Activated CD8-positive, alpha-beta memory T cell treated with anti-CD3 and anti-CD28 coated beads, Interleukin-2, amount 10 ng/mL, durations not matched to agents 7 days and 5 days (primary cell): ENCODE data around the gene GRWD1. TPM values are rescaled to one million over a fixed set of nuclear protein-coding genes. Genes with fewer than 3 reads are reported as not detected.

Source experiments
- ATAC-seq: fragments of 150-1000 bp; cut with Tn5 transposase; one replicate; pipeline ENCODE4 v1.10.0; 2021; ENCODE audit warnings: moderate library complexity
- CTCF ChIA-PET: fragments of 350-600 bp; sonication (Branson Sonifier 250); formaldehyde crosslinking; loops from one replicate; lab custom pipeline; 2021; ENCODE audit warnings: antibody characterized with exemption; lab: Charles Lee
- DNase-seq: peaks from one replicate; pipeline ENCODE4 v3.0.0-alpha.2; 2020
- H3K27ac Mint-ChIP-seq: one replicate; pipeline ENCODE4 v1.8.0; 2021; ENCODE audit warnings: mild to moderate bottlenecking, mixed read lengths
- H3K27me3 Mint-ChIP-seq: one replicate; pipeline ENCODE4 v1.8.0; 2021; ENCODE audit warnings: mixed read lengths
- H3K36me3 Mint-ChIP-seq: one replicate; pipeline ENCODE4 v1.8.0; 2021; ENCODE audit warnings: mild to moderate bottlenecking, mixed read lengths
- H3K4me1 Mint-ChIP-seq: one replicate; pipeline ENCODE4 v1.8.0; 2021; ENCODE audit warnings: mixed read lengths
- H3K4me3 Mint-ChIP-seq: one replicate; pipeline ENCODE4 v1.8.0; 2021; ENCODE audit warnings: mild to moderate bottlenecking, moderate library complexity, mixed read lengths
- H3K9me3 Mint-ChIP-seq: one replicate; pipeline ENCODE4 v1.8.0; 2022; ENCODE audit warnings: low read depth, mixed read lengths
- total RNA-seq, 2 experiments: library from RNA; stranded (reverse); gene quantifications; one replicate each; pipeline ENCODE4 v1.2.3, GENCODE V29; 2021

Gene GRWD1
- total RNA-seq, 2 experiments from 2014 or later, result 37.9 to 58.7 TPM

DNA sequence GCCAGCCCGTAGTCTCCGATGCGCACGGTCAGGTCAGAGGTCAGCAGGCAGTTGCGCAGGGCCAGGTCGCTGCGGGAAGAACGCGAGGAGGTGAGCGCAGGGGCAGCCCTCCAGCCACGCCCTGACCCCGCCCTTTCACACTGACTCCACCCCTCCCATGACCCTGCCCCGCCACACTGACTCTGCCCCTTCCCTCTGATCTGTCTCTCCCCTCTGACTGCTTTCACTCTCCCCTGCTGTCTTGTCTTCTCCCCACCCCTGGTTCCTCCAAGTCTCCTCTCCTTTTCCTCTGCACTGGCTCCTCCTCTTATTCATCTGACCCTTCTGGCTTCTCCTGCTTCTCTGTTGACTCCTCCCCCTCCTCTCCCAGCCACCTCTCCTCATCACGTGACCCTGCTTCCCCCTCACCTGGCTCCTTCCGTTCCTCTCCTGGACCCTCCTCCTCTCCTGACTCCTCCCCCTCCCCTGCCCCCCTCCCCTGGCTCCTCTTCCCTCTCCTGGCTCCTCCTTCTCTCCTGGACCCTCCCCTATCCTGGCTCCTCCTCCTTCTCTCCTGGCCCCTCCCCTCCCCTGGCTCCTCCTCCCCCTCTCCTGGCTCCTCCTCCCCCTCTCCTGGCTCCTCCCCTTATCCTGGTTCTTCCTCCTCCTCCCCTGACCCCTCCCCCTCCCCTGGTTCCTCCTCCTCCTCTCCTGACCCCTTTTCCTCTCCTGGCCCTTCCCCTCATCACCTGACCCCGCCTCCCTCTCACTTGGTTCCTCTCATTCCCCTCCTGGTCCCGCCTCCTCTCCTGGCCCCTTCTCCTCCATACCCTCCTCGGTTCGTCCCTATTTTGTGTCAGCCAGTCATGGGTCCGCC is 55.9 kb downstream of the GRWD1 start:
- Mint-ChIP-seq H3K9me3 (no peaks in the 10 kb centered on the region), H3K27me3 (peaks cover 8% of the 10 kb centered on the region), H3K4me1 (peaks cover 9% of the 10 kb centered on the region), H3K4me3 (peak overlapping the region; percentile 49), H3K36me3 (no peaks in the 10 kb centered on the region), H3K27ac (peak overlapping the region; percentile 50)
- CTCF ChIA-PET, result interaction anchor here (0.7 to 9.6 kb wide), 3 partner anchors 85 to 194 kb away, joined by 3 to 221 read pairs (median 3); no protein-coding TSS in a partner anchor
- ATAC-seq (peak; percentile 74), DNase-seq (peak; percentile 79)

DNA sequence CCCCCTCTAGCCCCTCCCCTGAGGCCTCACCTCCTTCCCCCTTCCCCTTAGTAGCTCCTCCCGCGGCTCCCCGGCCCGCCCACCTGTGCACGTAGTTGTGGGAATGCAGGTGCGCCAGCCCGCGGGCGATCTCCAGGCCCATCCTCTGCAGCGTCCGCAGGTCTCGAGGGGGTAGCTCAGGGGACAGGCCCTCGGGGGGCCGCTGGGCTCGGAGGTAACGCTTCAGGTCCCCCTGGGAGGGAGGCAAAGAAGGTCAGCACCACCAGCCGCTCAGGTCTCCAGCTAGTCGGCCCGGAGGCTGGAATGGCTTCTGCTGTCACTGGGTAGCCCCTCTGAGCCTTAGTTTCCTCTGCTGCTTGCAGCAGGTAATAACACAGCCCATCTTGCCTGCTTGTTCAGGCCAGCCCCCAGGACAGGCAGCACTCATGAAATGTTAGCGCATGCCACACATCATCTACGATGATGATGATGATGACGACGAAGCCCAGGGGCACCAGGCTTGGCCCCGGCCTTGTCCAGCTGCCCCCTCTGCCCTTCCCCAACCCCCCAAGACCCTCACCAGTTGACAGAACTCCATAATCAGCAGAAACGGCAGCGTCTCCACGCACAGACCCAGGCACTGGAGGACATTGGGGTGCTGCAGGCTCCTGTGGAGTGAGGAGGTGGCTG is 56.7 kb downstream of the GRWD1 start:
- Mint-ChIP-seq H3K36me3 (no peaks in the 10 kb centered on the region), H3K9me3 (no peaks in the 10 kb centered on the region), H3K27ac (no peak overlapping the region), H3K27me3 (peaks cover 4% of the 10 kb centered on the region), H3K4me1 (peaks cover 9% of the 10 kb centered on the region), H3K4me3 (no peak overlapping the region)
- CTCF ChIA-PET, result interaction anchor here (0.7 to 9.6 kb wide), 2 partner anchors 84 to 195 kb away, joined by 3 to 221 read pairs; no protein-coding TSS in a partner anchor
- DNase-seq (no peak), ATAC-seq (no peak)

DNA sequence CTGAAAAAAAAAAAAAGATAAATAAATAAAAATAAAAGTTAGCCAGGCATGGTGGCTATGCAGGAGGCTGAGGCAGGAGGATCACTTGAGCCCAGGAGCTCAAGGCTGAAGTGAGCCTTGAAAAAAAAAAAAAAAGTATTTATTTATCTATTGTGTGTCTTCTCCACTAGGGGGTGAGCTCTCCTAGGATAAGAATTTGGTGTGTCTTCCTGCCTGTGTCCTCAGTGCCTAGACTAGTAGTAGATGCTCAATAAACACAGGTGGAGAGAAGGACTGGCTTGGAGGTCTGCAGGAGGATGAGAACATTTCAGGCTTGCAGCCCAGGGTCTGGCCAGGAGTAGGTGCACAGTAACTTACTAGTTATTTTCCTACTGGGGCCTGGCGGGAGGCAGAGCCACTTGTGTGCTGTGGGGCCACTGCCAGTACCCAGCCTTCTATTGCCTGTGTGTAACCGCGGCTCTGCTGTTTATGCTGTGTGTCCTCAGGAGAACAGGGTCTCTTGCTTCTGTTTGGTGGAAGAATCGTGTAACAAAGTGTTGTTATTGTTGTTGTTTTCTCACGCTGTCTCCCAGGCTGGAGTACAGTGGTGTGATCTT is 60.5 kb downstream of the GRWD1 start:
- Mint-ChIP-seq H3K27me3 (peaks cover 2% of the 10 kb centered on the region), H3K4me1 (peaks cover 19% of the 10 kb centered on the region), H3K4me3 (no peak overlapping the region), H3K9me3 (no peaks in the 10 kb centered on the region), H3K36me3 (no peaks in the 10 kb centered on the region), H3K27ac (no peak overlapping the region)
- ATAC-seq (peak; percentile 24), DNase-seq (no peak)
- CTCF ChIA-PET, result interaction anchor here (0.6 to 9.6 kb wide), 30 partner anchors 11 to 336 kb away, joined by 3 to 221 read pairs (median 3); no protein-coding TSS in a partner anchor

Other genes starting within 250 kb of the GRWD1 start
- 100 to 1,000 TPM; 182 to 219 TPM for gene CARD8, start 190.1 kb upstream of the GRWD1 start, total RNA-seq
- under 1 TPM; 0.26 to 0.68 TPM for gene ZNF114, start 175.9 kb upstream of the GRWD1 start, total RNA-seq
- 100 to 1,000 TPM; 291 to 294 TPM for gene EMP3, start 120.4 kb upstream of the GRWD1 start, total RNA-seq
- 10 to 100 TPM; 16.7 to 22.3 TPM for gene TMEM143, start 82.0 kb upstream of the GRWD1 start, total RNA-seq
- gene SYNGR4, start 81.6 kb upstream of the GRWD1 start, total RNA-seq, result not detected
- gene KDELR1, start 54.4 kb upstream of the GRWD1 start, total RNA-seq, result 10 to 100 TPM; 64.8 to 72.2 TPM
- under 1 TPM; 0.09 to 0.18 TPM for gene GRIN2D, start 52.3 kb upstream of the GRWD1 start, total RNA-seq
- gene KCNJ14, start 9.6 kb downstream of the GRWD1 start, total RNA-seq, result 1 to 10 TPM in 1 of 2 experiments, under 1 TPM in 1; 0.85 to 1.5 TPM
- gene CYTH2, start 23.4 kb downstream of the GRWD1 start, total RNA-seq, result 10 to 100 TPM; 42.5 to 47.8 TPM
- 1 to 10 TPM; 3.5 to 5.3 TPM for gene LMTK3, start 65.9 kb downstream of the GRWD1 start, total RNA-seq
- not detected for gene SULT2B1, start 106.2 kb downstream of the GRWD1 start, total RNA-seq
- not detected for gene SPACA4, start 160.8 kb downstream of the GRWD1 start, total RNA-seq
- 1 to 10 TPM; 2.8 to 4.1 TPM for gene FAM83E, start 169.1 kb downstream of the GRWD1 start, total RNA-seq
- gene RPL18, start 173.2 kb downstream of the GRWD1 start, total RNA-seq, result 1,000 to 10,000 TPM; 1,413 to 1,465 TPM
- 10 to 100 TPM; 37.3 to 43.4 TPM for gene SPHK2, start 173.5 kb downstream of the GRWD1 start, total RNA-seq
- 10 to 100 TPM; 11.3 to 18.0 TPM for gene DBP, start 191.4 kb downstream of the GRWD1 start, total RNA-seq
- gene CA11, start 200.2 kb downstream of the GRWD1 start, total RNA-seq, result 1 to 10 TPM; 6.0 to 7.2 TPM
- under 1 TPM; 0.64 to 0.87 TPM for gene NTN5, start 227.0 kb downstream of the GRWD1 start, total RNA-seq
- not detected for gene FUT2, start 250.0 kb downstream of the GRWD1 start, total RNA-seq